Mucosa of descending colon (tissue), 3 donors: Measurements from ENCODE around the gene KCNK16. TPM values are rescaled to one million over a fixed set of nuclear protein-coding genes. Genes with fewer than 3 reads are reported as not detected.

Experiments
- ATAC-seq: fragments of 200-7000 bp; cut with Tn5 transposase; one replicate; pipeline ENCODE4 v1.9.1; 2020; ENCODE audit warnings: mild to moderate bottlenecking, moderate library complexity
- DNase-seq, 3 donors: peaks; one replicate each; pipeline ENCODE4 v3.0.0-alpha.2; 2020
- H3K36me3 ChIP-seq: fragments of 200-600 bp; one replicate; pipeline ENCODE4 v1.8.0; 2021; ENCODE audit warnings: low read depth, mild to moderate bottlenecking
- H3K4me1 ChIP-seq: fragments of 200-600 bp; one replicate; pipeline ENCODE4 v1.8.0; 2021; ENCODE audit warnings: low read depth, mild to moderate bottlenecking
- H3K4me3 ChIP-seq: fragments of 200-600 bp; one replicate; pipeline ENCODE4 v1.8.0; 2021; ENCODE audit warnings: mild to moderate bottlenecking
- H3K9me3 ChIP-seq: fragments of 200-600 bp; one replicate; pipeline ENCODE4 v1.8.0; 2021; ENCODE audit warnings: mild to moderate bottlenecking
- CTCF ChIP-seq: fragments of 200-600 bp; IDR thresholded peaks from one replicate; pipeline ENCODE4 v1.8.0; 2022; ENCODE audit warnings: antibody characterized with exemption, mild to moderate bottlenecking
- intact Hi-C, 2 donors: fragments of 100-400 bp; cut with DNase I in 1 of 2; cut with micrococcal nuclease in 1 of 2; formaldehyde crosslinking; loops; one replicate each; pipeline versions ENCODE4 v1.11.0 to v1.11.1; 2022; cut with DNase I, micrococcal nuclease
- total RNA-seq, 3 donors: library from RNA; stranded (reverse); fragmentation: NEBNext Ultra II Directional in 2 of 3; extraction: Animal tissue kit (Norgen Biotek cat#: 25700) in 2 of 3; gene quantifications; one replicate each; pipeline versions ENCODE4 v1.2.1 to v1.2.4, GENCODE V29; 2021 to 2023
- donor health status: DM: no; HTN: no; CAD: no; lungs with moderate emphysema.
- donor health status: DM: no; HTN: no; CAD: no.
- donor health status: DM: no; HTN: yes; CAD: no.

The KCNK16 gene
- total RNA-seq, 3 donors from 2014 or later: not detected

- ATAC-seq (peak; percentile 68), DNase-seq (peak in 1 of 3 donors; percentile 65)
- no peaks in the 10 kb centered on the region for H3K9me3 ChIP-seq
- no peaks in the 10 kb centered on the region for H3K4me1 ChIP-seq
- intact Hi-C loops: no loop called here
- H3K4me3 ChIP-seq: no peak overlapping the region
- TF ChIP-seq CTCF: no peak
- no peaks in the 10 kb centered on the region for H3K36me3 ChIP-seq
These were observed 35.6 kb upstream of the KCNK16 start for GRCh38 chr6:39357998-39358686.

GRCh38 chr6:39353698-39354315 is 31.3 kb upstream of the KCNK16 start:
- no peak overlapping the region for H3K4me3 ChIP-seq
- no peaks in the 10 kb centered on the region for H3K9me3 ChIP-seq
- no peaks in the 10 kb centered on the region for H3K36me3 ChIP-seq
- DNase-seq: no peak
- intact Hi-C loops: no loop called here
- no peak for TF ChIP-seq CTCF
- no peaks in the 10 kb centered on the region for H3K4me1 ChIP-seq
- ATAC-seq: no peak

DNA sequence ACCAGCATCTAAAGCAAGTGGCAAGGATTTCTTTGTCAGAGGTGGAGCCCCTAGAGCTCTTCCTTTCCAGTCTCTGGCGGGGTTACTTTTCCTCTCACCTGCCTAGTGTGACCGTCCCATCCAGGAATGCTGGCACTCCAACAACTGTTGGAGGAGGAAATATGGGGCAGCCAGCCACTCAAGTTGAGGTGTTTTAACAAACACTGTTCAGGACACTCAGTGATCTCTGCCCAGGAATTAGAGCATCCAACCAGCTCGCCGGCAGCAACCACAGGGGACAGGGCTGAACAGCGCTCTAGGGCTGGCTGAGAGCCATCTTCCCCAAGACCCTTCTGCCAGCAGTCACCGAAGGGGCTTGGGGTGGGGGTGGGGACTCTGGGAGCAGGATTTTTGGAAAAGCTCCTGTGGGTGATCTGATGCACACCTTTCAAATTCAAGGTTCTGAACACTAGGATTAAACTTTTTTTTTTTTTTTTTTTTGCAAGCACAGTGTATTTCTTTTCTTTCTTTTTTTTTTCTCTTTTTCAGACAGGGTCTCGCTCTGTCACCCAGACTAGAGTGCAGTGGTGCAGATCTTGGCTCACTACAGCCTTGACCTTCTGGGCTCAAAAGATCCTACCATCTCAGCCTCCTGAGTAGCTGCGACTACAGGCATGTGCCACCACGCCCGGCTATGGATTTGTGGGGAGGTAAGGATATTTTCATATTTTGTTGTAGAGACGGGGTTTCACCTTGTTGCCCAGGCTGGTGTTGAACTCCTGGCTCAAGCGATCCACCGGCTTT is 28.4 kb upstream of the KCNK16 start:
- intact Hi-C loops: no loop called here
- no peak for DNase-seq
- TF ChIP-seq CTCF: no peak
- no peaks in the 10 kb centered on the region for H3K36me3 ChIP-seq
- ATAC-seq: no peak
- H3K9me3 ChIP-seq: no peaks in the 10 kb centered on the region
- no peak overlapping the region for H3K4me3 ChIP-seq
- no peaks in the 10 kb centered on the region for H3K4me1 ChIP-seq

GRCh38 chr6:39348740-39349139 is 26.2 kb upstream of the KCNK16 start:
- Histone ChIP-seq H3K36me3 (no peaks in the 10 kb centered on the region), H3K4me1 (no peaks in the 10 kb centered on the region), H3K9me3 (no peaks in the 10 kb centered on the region), H3K4me3 (no peak overlapping the region)
- DNase-seq: no peak
- no peak for TF ChIP-seq CTCF
- ATAC-seq: no peak
- intact Hi-C loops: no loop called here

DNA sequence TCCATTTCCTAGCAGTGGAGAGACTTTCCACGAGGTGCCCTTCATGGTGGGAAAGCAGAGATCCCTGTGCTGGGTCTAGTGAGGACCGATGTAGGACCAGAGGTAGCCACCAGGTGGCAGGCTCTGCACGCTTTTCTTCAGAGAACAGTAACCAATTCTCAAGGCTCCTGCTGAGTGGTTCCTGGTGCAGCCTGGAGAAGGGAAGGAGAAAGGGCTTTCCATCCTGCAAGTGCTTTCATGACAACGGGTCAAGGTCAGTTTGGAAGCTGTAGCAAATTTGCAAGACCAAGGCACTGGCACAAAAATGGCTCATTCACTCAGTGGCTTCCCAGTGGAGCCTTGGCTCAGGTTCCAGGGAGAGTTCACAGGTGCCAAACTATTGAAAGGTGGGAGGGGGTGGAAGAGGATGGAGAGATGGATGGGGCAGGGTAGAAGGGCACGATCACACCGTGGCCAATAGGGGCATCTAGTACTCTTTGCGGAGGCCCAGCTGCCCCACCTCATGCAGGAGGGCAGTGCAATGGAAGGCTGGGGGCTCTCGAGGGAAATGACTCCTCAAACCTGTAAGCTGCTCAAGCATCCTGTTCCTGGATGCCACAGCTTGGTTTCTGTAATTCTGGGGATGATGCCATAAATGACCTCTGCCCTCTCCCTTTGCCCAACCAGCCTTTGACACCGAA is 25.5 kb upstream of the KCNK16 start:
- intact Hi-C loops: no loop called here
- TF ChIP-seq CTCF: peak; percentile 84
- Histone ChIP-seq H3K36me3 (no peaks in the 10 kb centered on the region), H3K4me1 (no peaks in the 10 kb centered on the region), H3K4me3 (no peak overlapping the region), H3K9me3 (no peaks in the 10 kb centered on the region)
- ATAC-seq: peak; percentile 74
- DNase-seq: peak in 2 of 3 donors; percentile 76 to 84
